Placental epithelial cell (primary cell): ENCODE results near the gene EIF2AK2. TPM values are rescaled to one million over a fixed set of nuclear protein-coding genes. Genes with fewer than 3 reads are reported as not detected.

Experiments
- total RNA-seq: library from RNA; depleted of rRNA; stranded (reverse); fragments of >200 nt; gene quantifications from 2 replicates; pipeline ENCODE4 v1.2.3, GENCODE V29; 2012

Gene EIF2AK2
- 16.1 and 17.5 TPM in 2 replicates for total RNA-seq

DNA sequence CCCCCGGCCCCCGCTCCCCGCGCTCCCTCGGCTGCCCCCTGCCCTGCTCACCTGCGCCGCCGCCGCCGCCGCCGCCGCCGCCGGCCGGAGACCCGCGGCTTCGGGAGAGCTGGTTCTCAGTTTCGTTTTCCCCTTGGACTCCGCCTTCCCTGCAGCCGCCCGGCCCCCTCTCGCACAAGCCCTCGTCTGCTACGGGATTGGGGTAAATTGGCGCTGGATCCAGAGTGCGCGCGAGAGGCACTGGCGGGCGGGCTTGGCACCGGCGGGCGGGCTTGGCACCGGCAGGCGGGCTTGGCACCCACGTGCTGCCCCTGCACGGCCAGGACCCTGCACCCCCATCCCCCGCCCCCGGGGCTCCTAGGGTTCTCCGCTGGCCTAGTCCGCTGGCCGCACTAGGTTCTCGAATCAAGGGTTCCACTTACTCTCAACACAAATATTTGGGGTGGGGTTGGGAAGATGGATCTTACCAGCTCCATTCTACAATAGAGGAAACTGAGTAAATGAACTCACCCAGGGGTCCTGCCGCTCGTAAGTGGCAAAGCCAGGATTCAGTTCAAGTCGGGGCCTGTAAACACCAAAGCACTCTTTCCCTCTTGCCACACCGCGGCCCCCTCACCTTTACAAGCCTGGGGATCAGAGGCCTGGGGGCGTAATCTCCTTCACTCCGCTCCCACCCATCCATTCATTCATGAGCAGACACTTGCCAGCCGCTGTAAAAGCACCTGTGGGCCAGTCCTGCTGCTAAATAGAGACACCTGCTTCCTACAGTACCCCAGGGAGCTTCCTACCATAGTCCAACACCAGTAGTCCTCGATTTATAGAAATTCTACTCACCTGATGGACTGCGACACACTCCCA, at the start of gene EIF2AK2:
Gene EIF2AK2, minus strand, starts transcription at position 124 of the 858 bp plus-strand sequence. CDS start 9,174 bp downstream, outside the sequence.

DNA sequence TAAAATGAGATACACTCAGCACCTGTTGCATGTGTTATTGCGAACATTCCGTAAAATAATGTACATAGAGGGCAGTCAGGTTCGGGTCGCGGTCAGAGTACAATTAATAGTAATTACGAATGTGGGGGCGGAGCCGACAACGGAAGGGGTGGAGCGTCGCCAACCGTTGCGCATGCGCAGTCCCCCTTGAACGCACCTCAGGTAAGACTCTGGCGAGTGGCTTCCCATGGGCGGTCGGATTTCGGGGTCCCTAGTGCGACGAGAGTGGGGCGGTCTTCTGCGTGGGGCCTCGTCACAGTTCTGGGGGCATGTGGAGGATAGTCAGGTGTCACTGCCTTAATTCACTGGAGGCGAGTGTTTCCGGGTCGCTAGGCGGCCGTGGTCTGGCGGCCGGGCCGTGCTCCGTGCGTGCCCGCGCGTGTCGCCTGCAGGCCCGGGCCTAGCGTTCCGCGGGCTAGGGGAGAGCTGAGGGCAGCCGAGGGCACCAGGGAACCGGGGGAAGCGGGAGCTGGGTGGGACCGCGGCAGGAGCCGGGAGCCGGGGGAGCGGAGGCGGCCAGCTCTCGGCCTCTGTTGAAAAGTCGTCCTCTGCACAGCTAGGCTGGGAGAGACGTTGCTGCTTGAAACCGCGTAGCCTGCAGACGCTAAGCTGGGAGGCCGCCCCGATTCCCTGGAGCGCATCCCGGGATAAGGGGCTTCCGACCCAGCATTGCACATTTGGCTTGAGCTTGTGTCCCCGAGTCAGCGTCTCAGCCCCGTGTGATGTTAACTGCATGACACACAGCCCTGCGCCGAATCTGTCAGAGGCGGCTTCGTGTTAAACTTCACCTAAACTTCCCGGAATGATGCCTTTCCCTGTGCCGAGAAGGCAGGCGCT, 39.8 kb upstream of the EIF2AK2 start, which contains the start of gene CEBPZOS:
Gene CEBPZOS, plus strand, starts transcription at position 177 of the 876 bp plus-strand sequence. CDS start 3,209 bp downstream, outside the sequence.

GRCh38 chr2:37188570-37188969, 31.8 kb upstream of the EIF2AK2 start, which contains the start of gene SULT6B1:
TSS of gene SULT6B1 (minus strand) at chr2:37188670. CDS start at chr2:37188640, 30 bp downstream.

GRCh38 chr2:37083873-37084794, 72.6 kb downstream of the EIF2AK2 start, which contains the start of the genes GPATCH11 and HEATR5B:
TSS of gene GPATCH11 (plus strand) at chr2:37084518. CDS start at chr2:37088382, 3,864 bp downstream.
TSS of gene HEATR5B (minus strand) at chr2:37084372. CDS start at chr2:37083414, 958 bp downstream.

Other genes starting within 250 kb of the EIF2AK2 start
- 14.9 and 18.1 TPM in 2 replicates for gene STRN, start 190.4 kb downstream of the EIF2AK2 start, total RNA-seq
- 20.8 and 35.5 TPM in 2 replicates for gene HEATR5B, start 72.6 kb downstream of the EIF2AK2 start, total RNA-seq
- gene GPATCH11, start 72.5 kb downstream of the EIF2AK2 start, total RNA-seq = 2.7 and 4.3 TPM in 2 replicates
- gene SULT6B1, start 31.7 kb upstream of the EIF2AK2 start, total RNA-seq = not detected in 2 replicates
- gene CEBPZOS, start 39.5 kb upstream of the EIF2AK2 start, total RNA-seq = 14.4 and 15.3 TPM in 2 replicates
- 28.3 and 28.4 TPM in 2 replicates for gene CEBPZ, start 74.6 kb upstream of the EIF2AK2 start, total RNA-seq
- gene NDUFAF7, start 74.7 kb upstream of the EIF2AK2 start, total RNA-seq = 7.6 and 9.8 TPM in 2 replicates
- gene PRKD3, start 167.9 kb upstream of the EIF2AK2 start, total RNA-seq = 66.4 and 69.9 TPM in 2 replicates
- 47.6 and 60.9 TPM in 2 replicates for gene QPCT, start 187.7 kb upstream of the EIF2AK2 start, total RNA-seq